HG02884 (cell line): Measurements from ENCODE around the gene SCN8A.

Experiments
- ATAC-seq: cut with Tn5 transposase; IDR thresholded peaks from one replicate; pipeline ENCODE4 v1.9.1; 2021; ENCODE audit warnings: mild to moderate bottlenecking, moderate library complexity; ENCODE audit not compliant: unreplicated experiment

Gene SCN8A

GRCh38 chr12:51702587-51702986 is 111.6 kb downstream of the SCN8A start:
- ATAC-seq = no peak

DNA sequence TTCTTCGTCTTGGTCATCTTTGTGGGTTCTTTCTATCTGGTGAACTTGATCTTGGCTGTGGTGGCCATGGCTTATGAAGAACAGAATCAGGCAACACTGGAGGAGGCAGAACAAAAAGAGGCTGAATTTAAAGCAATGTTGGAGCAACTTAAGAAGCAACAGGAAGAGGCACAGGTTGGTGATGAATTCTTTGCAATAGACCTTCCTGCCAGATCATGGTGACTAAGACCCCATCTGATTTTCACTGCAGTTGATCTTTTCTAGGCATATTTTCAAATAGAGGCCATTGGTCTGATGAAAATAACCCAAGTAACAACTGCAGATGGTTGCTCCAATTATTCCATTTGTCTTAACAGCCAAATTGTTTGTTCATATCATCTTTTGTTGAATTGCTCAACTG is 114.4 kb downstream of the SCN8A start:
- ATAC-seq = no peak

DNA sequence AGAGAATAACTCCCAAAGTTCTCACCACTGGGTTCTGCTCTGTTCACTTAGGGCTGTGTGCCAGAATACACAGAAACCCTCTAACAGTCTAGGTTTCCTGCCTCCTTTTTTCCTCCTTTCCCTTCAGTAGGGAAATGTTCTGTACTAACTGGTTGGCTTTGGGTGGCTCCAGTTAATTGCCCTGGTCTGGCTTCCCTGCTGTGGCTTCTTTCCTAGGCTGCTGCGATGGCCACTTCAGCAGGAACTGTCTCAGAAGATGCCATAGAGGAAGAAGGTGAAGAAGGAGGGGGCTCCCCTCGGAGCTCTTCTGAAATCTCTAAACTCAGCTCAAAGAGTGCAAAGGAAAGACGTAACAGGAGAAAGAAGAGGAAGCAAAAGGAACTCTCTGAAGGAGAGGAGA is 115.2 kb downstream of the SCN8A start:
- no peak for ATAC-seq

- ATAC-seq = no peak
These were observed 123.6 kb downstream of the SCN8A start for GRCh38 chr12:51714666-51715065.

- no peak for ATAC-seq
These were observed 126.4 kb downstream of the SCN8A start for GRCh38 chr12:51717326-51717925.

DNA sequence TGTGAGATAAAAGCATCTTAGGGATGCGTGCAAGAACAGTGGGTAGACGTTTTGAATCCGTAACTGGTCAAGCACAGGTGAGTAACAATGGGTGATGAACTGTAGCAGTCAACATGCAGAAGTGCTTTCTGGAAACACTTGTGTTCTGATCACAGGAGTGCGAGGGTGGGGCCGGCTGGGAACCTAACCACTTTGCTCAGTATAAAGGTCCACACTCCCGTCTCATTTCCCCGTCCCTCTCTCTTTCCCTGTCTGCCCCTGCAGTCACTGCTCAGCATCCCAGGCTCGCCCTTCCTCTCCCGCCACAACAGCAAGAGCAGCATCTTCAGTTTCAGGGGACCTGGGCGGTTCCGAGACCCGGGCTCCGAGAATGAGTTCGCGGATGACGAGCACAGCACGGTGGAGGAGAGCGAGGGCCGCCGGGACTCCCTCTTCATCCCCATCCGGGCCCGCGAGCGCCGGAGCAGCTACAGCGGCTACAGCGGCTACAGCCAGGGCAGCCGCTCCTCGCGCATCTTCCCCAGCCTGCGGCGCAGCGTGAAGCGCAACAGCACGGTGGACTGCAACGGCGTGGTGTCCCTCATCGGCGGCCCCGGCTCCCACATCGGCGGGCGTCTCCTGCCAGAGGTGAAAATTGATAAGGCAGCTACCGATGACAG is 130.4 kb downstream of the SCN8A start:
- no peak for ATAC-seq

DNA sequence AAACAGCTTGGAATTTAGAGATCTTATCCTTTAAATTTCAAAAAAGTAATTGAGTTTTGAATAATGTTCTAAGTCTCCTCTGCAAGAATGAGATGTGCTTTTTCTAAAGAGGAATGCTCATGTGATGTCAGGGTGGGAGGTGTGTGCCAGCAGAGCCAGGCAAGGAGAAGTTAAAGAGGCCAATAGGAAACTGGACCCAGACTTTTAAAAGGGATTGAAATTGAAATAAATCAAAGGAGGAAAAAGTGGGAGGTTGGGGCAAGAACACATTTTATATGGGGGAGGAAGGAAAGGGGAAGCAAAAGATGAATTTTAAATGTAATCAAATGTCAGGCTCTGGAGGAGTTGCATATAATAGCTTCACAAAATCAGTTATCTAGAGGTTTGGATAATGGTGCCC is 131.4 kb downstream of the SCN8A start:
- no peak for ATAC-seq

- ATAC-seq = no peak
These were observed 135.1 kb downstream of the SCN8A start for GRCh38 chr12:51726161-51726560.

GRCh38 chr12:51726931-51727330 is 135.9 kb downstream of the SCN8A start:
- no peak for ATAC-seq

- ATAC-seq = no peak
These were observed 138.3 kb downstream of the SCN8A start for GRCh38 chr12:51729331-51729730.

GRCh38 chr12:51730745-51731144 is 139.7 kb downstream of the SCN8A start:
- no peak for ATAC-seq

- ATAC-seq = no peak
These were observed 149.5 kb downstream of the SCN8A start for GRCh38 chr12:51740536-51740935.

DNA sequence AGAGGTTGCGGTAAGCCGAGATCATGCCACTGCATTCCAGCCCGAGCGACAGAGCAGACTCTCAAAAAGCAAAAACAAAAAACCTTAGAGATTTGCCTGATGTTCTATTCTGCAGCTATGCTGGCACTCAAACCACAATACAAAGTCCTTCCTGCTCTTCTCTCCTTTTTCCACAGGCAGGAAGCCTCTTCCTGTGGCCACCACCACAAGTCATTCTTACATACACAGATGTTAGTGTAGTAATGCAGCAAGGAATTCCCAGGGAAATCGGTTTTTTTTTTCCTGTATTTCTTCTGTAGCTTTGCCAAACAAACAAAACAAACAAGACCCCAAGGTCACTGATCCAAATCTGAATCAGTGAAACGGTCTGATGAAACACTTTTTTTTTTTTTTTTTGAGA is 153.2 kb downstream of the SCN8A start:
- no peak for ATAC-seq

DNA sequence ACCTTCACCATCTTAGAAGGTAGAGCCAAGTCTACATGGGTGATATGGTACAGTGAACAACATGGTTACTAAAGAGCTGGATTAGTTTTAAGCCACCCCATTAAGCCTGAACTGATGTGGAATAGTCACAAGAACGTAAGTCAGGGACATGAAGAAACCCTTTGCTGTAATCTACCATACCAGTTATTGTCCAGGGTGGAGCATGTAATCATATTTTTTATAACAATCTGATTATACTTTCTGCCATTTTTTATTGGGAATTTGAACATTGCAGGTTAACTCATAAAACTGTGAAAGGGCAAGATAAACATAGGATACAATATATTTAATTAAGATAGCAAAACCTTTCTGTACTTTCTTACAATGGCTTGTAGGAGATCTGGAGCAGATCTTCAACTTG is 153.9 kb downstream of the SCN8A start:
- no peak for ATAC-seq

GRCh38 chr12:51746416-51746815 is 155.4 kb downstream of the SCN8A start:
- ATAC-seq = no peak

DNA sequence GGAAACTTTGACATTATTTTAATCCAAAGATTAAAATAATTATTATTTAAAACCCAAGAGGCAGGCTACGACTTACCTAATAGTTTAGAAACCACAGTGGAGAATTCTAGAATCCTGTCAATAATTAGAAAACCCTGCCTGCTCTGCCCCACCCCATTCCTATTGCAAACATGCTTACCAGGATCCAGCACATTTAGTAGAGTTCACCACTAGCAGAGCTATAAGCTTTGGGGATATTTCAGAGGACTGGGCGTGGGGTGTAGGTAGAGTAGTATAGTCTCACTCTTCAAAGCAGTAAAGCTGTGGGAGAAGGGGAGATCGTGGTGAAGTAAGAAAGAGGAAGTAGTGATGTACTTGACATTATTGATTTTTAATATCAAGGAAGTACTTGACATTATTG is 157.2 kb downstream of the SCN8A start:
- ATAC-seq = no peak

DNA sequence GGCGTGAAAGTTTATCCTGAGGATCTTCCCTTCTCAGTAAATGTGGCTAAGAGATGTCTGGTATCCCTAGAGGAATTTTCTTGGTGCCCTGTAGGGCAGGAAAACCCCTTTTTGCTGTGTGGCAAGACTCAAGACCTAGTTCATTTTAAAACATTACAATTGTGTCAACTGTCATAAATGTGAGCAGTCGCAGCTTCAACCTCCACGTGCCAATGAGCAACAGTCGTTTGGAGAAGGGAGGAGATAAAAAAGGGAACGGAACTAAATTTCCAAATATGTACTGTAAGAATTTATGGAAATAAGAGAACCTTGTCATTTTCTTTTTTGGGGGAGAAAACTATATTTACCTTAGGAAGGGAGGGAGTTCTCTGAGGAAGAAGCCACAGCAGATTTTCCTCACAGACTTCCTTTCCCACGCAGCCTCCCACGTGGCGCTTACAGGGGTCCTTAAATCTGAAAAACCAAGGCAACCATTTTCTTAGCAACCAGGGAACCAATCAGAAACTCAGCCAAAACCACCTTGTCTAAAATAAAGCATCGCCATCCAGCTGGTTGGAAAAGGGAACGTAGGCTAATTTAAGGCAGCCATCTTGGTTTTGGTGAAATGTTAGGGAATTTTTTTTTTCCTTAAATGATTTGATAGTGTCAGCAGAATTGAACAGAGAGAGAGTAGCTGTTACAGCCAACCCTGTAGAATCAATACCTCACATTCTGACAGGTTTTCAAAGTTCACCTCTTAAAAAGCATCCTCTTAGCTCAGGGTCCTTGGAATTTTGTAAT is 158.4 kb downstream of the SCN8A start:
- no peak for ATAC-seq

DNA sequence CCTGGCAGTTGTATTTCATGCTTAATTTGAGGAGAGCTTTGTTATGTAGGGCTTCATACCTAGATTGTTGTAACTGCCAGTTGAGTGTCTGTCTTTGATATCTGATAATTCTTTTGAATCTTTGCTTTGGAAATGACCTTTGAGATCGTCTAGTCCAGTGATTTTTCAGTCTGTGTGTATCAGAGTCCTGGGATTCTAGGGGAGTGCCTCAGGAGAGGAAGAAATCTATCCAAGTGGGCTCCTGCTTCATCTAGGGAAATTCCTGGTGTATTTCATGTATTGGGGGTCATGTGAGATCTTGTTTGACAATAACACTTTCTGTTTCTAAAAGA is 158.9 kb downstream of the SCN8A start:
- ATAC-seq = no peak

DNA sequence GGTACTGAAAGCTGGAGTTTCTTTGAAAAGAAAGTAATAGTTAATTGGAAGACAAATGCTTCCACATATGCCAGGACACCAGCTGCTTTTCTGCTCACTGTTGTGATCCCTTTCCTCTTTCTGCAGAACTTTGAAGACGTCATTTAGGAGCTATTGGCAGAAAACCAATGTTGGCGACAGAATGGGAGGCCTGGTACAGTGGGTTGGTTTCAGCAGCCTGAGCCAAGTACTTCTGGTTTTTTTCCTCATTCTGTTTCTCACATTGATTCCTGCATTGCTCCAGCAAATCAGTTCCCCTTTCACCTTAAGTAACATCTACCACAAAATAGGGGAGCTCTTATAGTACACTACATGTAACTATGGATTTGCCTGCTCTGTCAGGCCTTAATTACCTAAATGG is 160.6 kb downstream of the SCN8A start:
- no peak for ATAC-seq

DNA sequence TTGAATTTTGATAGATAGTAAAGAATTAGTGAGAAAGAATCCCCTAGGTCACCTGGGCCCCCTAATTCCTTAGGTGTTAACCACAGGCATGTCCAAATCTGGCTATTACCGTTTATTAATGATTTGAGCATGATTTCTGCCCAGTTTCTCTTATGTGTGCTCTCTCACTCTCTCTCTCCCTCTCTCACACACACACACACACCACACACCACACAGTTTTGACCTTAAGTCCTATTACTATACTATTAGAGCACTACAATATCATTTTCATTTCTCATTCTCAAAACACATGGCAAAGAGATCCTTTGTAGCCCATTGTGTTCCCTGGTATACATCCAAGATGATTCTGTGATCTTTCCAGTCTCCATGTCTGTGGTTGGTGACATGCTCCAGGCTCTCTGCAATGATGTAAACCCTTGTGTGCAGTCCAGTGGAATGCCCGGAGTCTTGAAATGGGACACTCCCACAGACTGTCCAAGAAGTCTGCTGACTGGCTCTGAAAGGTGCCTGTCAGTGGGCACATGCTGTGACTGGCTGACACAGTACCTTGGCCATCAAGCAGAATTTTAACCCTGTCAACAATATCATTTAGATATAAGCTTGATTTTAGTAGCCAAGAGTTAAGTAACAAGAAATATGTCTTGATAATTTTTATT is 161.3 kb downstream of the SCN8A start:
- no peak for ATAC-seq

DNA sequence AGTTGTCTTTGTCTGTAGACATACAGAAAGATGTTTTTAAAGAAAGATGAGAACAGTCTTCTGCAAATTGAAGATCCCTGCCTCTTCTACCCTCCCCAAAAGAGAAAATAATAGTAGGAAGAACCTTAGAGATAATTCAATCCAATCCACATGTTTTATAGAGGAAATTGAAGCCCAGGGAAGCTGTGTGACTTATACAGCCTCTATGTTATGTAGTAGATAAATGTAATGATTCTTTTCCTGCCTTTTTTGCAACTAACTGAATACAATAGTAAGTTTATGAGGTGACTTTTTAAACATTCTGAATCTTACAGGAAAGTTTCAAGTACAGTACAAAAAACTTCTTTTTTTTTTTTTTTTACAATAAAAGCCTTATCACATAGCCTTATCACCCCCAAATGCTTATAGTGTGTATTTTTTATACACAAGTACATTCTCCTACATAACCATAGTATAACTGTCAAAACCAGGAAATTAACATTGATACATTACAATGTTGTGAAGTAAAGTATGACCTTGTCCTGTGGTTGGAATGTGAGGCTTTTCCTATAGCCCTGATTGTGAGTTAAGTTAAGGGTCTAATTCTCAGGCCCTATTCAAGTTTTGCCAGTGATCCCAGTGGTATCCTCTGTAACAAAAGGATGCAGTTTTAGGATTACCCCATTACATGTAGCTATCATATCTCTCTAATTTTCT is 163.1 kb downstream of the SCN8A start:
- no peak for ATAC-seq
